ENCODE measurements around the gene MLLT10. TPM values are rescaled to one million over a fixed set of nuclear protein-coding genes. Genes with fewer than 3 reads are reported as not detected.
"Not testable (repeated sequence)": the region's sequence is repeated elsewhere in the genome, so short reads cannot be mapped to it uniquely, and the experiment has no call there.

MLLT10 gene
- total and polyA plus RNA-seq, 9 donors = 20.7 to 30.6 (median 25.5) TPM

DNA sequence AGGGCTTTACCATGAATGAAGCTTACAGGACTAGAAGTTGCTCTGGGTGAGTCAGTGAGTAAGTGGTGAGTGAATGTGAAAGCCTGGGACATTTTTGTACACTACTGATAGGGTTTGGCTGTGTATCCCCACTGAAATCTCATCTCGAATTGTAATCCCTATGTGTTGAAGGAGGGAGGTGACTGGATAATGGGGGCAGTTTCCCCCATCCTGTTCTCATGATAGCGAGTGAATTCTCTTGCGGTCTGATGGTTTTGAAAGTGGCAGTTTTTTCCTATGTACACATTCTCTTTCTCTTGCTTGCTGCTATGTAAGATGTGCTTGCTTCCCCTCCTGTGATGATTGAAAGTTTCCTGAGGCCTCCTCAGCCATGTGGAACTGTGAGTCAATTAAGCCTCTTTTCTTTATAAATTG is 47.4 kb downstream of the MLLT10 start:
- H3K4me3 ChIP-seq (ENCODE audit: low read length); H3K36me3 ChIP-seq (ENCODE audit: control insufficient read depth, insufficient read depth, low read length); H3K4me1 ChIP-seq (ENCODE audit: control insufficient read depth, insufficient read depth, low read length); H3K9me3 ChIP-seq (replicated peaks; ENCODE audit: control insufficient read depth, low read depth, low read length); H3K27ac ChIP-seq (ENCODE audit: low read length); H3K27me3 ChIP-seq (ENCODE audit: control insufficient read depth, insufficient read depth, low read length): not testable (repeated sequence)
- DNase-seq = peak; percentile 5
- no CpG with 5 or more reads among the region's 3 CpGs for WGBS (ENCODE audit: insufficient coverage)

DNA sequence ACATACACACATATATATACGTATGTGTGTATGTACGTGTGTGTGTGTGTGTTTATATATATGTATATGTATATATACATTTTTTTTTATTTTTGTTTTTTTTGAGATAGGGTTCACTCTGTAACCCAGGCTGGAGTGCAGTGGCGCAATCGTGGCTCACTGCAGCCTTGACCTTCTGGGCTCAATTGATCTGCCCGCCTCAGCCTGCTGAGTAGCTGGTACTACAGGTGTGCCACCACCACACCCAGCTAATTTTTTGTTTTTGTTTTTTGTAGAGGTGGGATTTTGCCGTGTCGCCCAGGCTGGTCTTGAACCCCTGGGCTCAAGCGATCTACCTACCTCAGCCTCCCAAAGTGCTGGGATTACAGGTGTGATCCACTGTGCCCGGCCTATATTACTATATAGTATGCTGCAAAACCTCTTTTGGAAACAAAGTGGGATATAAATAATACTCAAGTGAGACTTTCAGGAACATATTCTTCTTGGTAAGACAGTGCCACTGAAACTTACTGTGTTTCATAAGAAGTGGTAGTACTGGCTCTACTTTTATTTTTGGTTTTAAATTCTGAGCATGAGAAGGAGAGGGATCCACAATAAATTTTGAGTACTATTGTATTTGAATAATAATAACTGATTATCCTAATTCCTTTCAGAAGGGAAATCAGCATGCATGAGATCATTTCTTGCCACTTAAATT is 51.0 kb downstream of the MLLT10 start:
- Histone ChIP-seq H3K27ac (ENCODE audit: low read length) (no peak overlapping the region), H3K9me3 (replicated peaks; ENCODE audit: control insufficient read depth, low read depth, low read length) (no peaks in the 10 kb centered on the region), H3K4me3 (ENCODE audit: low read length) (no peak overlapping the region), H3K27me3 (ENCODE audit: control insufficient read depth, insufficient read depth, low read length) (no peaks in the 10 kb centered on the region), H3K36me3 (ENCODE audit: control insufficient read depth, insufficient read depth, low read length) (peaks cover 13% of the 10 kb centered on the region), H3K4me1 (ENCODE audit: control insufficient read depth, insufficient read depth, low read length) (no peaks in the 10 kb centered on the region)
- WGBS (ENCODE audit: insufficient coverage) = no CpG with 5 or more reads among the region's 9 CpGs
- no peak for DNase-seq

DNA sequence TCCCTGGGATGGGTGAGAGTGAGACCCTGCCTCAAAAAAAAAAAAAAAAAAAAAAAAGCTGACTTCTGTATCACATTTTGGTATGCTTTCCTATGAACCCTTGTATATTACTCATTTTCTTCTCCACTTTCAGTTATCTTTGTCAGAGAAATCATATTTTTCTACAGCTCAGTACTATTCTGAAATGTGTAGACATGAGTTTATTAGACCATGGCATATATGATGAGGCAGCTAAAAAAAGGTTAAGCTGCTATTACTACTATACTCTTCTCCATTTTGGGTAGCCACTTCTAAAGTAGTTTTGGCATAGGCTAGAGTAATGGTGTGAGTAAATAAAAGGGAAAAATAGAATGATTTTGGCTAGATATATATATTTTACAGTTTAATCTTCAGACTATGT is 53.4 kb downstream of the MLLT10 start:
- DNase-seq = no peak
- no peak overlapping the region for H3K4me3 ChIP-seq (ENCODE audit: low read length)
- peaks cover 18% of the 10 kb centered on the region for H3K36me3 ChIP-seq (ENCODE audit: control insufficient read depth, insufficient read depth, low read length)
- no peak overlapping the region for H3K27ac ChIP-seq (ENCODE audit: low read length)
- H3K27me3 ChIP-seq (ENCODE audit: control insufficient read depth, insufficient read depth, low read length) = no peaks in the 10 kb centered on the region
- H3K4me1 ChIP-seq (ENCODE audit: control insufficient read depth, insufficient read depth, low read length) = no peaks in the 10 kb centered on the region
- no peaks in the 10 kb centered on the region for H3K9me3 ChIP-seq (replicated peaks; ENCODE audit: control insufficient read depth, low read depth, low read length)

DNA sequence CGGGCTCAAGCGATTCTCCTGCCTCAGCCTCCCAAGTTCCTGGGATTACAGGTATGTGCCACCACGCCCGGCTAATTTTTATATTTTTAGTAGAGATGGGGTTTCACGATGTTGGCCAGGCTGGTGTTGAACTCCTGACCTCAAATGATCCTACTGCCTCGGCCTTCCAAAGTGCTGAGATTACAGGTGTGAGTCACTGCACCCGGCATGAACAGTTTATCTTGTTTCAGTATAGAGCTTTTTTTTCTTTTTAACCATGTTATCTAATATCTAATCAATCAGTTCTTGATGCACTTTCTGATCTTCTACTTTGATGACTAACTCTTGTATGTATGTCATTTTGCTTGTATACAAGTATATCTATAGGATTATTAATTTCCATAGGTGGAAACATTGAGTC is 54.1 kb downstream of the MLLT10 start:
- H3K4me1 ChIP-seq (ENCODE audit: control insufficient read depth, insufficient read depth, low read length); H3K27me3 ChIP-seq (ENCODE audit: control insufficient read depth, insufficient read depth, low read length); H3K9me3 ChIP-seq (replicated peaks; ENCODE audit: control insufficient read depth, low read depth, low read length); H3K4me3 ChIP-seq (ENCODE audit: low read length); H3K27ac ChIP-seq (ENCODE audit: low read length); DNase-seq: not testable (repeated sequence)
- WGBS (ENCODE audit: insufficient coverage) = 100% methylated on average over 2 of the region's 7 CpGs
- H3K36me3 ChIP-seq (ENCODE audit: control insufficient read depth, insufficient read depth, low read length) = peaks cover 15% of the 10 kb centered on the region

DNA sequence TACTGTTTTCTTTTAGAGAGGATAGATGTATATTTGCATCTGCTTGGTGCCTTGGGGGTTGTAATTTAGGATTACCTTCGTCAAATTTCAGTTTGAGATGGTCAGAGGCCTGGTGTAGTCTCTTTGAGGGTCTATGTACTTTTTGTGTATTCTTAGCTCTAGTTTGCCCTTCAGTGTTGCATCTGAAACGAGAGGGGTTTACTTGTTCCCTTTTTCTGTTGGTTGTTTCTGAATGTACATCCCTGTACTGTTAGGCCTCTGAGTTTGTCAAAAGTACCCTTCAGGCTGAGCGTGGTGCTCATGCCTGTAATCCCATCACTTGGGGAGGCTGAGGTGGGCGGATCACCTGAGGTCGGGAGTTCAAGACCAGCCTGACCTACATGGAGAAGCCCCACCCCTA is 60.0 kb downstream of the MLLT10 start:
- H3K27me3 ChIP-seq (ENCODE audit: control insufficient read depth, insufficient read depth, low read length) = no peaks in the 10 kb centered on the region
- no peak for DNase-seq

DNA sequence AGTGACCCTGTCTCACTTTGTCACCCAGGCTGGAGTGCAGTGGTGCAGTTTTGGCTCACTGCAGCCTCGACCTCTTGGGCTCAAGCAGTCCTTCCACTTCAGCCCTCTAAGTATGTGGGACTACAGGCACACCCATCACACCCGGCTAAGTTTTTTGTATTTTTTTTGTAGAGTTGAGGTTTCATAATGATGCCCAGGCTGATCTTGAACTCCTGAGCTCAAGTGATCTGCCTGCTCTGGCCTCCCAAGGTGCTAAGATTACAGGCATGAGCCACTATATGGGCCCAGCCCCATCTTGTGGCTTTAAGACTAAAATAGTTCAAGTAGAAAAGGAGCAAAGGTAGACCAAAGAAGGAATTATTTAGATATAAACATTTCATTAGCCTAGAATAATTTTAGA is 65.5 kb downstream of the MLLT10 start:
- H3K27me3 ChIP-seq (ENCODE audit: control insufficient read depth, insufficient read depth, low read length) = no peaks in the 10 kb centered on the region
- WGBS (ENCODE audit: insufficient coverage) = 100% methylated on average over 1 of the region's 2 CpGs
- H3K4me1 ChIP-seq (ENCODE audit: control insufficient read depth, insufficient read depth, low read length) = no peaks in the 10 kb centered on the region
- DNase-seq = no peak
- no peak overlapping the region for H3K4me3 ChIP-seq (ENCODE audit: low read length)
- H3K27ac ChIP-seq (ENCODE audit: low read length) = no peak overlapping the region
- no peaks in the 10 kb centered on the region for H3K9me3 ChIP-seq (replicated peaks; ENCODE audit: control insufficient read depth, low read depth, low read length)
- H3K36me3 ChIP-seq (ENCODE audit: control insufficient read depth, insufficient read depth, low read length) = peaks cover 3% of the 10 kb centered on the region

More for the DNA sequence above, 60.0 kb downstream of the MLLT10 start:
- no peaks in the 10 kb centered on the region for H3K9me3 ChIP-seq (replicated peaks; ENCODE audit: control insufficient read depth, low read depth, low read length)
- no peak overlapping the region for H3K4me3 ChIP-seq (ENCODE audit: low read length)
- H3K4me1 ChIP-seq (ENCODE audit: control insufficient read depth, insufficient read depth, low read length) = no peaks in the 10 kb centered on the region
- H3K27ac ChIP-seq (ENCODE audit: low read length) = no peak overlapping the region
- peaks cover 10% of the 10 kb centered on the region for H3K36me3 ChIP-seq (ENCODE audit: control insufficient read depth, insufficient read depth, low read length)
- WGBS (ENCODE audit: insufficient coverage) = 94% methylated on average over 2 of the region's 5 CpGs

DNA sequence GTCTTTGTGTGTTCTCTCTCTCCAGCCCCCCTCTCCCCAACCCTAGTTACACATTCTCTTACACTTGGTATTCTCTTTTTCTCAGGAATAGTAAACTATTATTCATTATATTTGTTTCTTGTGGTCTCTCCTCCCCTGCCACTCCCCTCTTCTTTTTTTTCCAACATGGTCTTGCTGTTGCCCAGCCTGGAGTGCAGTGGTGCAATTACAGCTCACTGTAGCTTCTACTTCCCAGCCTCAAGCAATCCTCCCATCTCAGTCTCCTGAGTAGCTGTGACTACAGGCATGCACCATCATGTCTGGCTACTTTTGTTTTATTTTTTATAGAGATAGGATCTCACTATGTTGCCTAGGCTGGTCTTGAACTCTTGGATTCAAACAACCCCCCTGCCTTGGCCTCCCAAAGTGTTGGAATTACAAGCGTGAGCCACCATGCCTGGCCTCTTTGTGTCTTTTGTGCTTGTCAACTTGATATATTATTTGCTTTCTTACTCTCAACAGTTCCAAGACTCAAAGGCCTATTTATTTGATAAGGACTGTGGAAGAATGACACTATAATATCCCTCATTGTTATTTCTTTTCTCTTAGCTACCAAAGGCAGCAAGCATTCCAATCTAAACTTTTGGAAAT is 66.9 kb downstream of the MLLT10 start:
- Histone ChIP-seq H3K9me3 (replicated peaks; ENCODE audit: control insufficient read depth, low read depth, low read length) (no peaks in the 10 kb centered on the region), H3K4me3 (ENCODE audit: low read length) (no peak overlapping the region), H3K27me3 (ENCODE audit: control insufficient read depth, insufficient read depth, low read length) (no peaks in the 10 kb centered on the region), H3K27ac (ENCODE audit: low read length) (no peak overlapping the region), H3K36me3 (ENCODE audit: control insufficient read depth, insufficient read depth, low read length) (peaks cover 3% of the 10 kb centered on the region), H3K4me1 (ENCODE audit: control insufficient read depth, insufficient read depth, low read length) (no peaks in the 10 kb centered on the region)
- no CpG with 5 or more reads among the region's 1 CpG for WGBS (ENCODE audit: insufficient coverage)
- no peak for DNase-seq

DNA sequence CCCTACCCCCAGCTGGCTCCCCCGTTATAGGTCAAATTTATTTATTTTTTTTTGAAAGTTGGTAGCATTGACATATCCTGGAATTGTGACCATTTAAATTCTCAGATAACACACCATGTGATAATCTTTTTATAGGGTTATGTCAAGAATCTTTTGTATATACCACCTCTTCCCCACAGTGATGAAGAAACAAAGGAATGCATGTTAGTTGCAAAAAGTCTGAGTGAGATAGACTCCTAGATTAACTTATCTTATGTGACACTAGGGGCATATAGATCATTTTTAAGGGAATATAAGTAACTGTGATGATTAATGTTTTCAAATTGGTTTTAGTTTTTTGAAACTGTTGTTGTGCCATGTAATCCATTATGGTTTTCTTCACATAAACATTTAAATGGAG is 68.3 kb downstream of the MLLT10 start:
- peaks cover 3% of the 10 kb centered on the region for H3K36me3 ChIP-seq (ENCODE audit: control insufficient read depth, insufficient read depth, low read length)
- no peak overlapping the region for H3K27ac ChIP-seq (ENCODE audit: low read length)
- H3K4me1 ChIP-seq (ENCODE audit: control insufficient read depth, insufficient read depth, low read length) = no peaks in the 10 kb centered on the region
- H3K9me3 ChIP-seq (replicated peaks; ENCODE audit: control insufficient read depth, low read depth, low read length) = no peaks in the 10 kb centered on the region
- no peaks in the 10 kb centered on the region for H3K27me3 ChIP-seq (ENCODE audit: control insufficient read depth, insufficient read depth, low read length)
- H3K4me3 ChIP-seq (ENCODE audit: low read length) = no peak overlapping the region
- no CpG with 5 or more reads among the region's 1 CpG for WGBS (ENCODE audit: insufficient coverage)
- DNase-seq = no peak

DNA sequence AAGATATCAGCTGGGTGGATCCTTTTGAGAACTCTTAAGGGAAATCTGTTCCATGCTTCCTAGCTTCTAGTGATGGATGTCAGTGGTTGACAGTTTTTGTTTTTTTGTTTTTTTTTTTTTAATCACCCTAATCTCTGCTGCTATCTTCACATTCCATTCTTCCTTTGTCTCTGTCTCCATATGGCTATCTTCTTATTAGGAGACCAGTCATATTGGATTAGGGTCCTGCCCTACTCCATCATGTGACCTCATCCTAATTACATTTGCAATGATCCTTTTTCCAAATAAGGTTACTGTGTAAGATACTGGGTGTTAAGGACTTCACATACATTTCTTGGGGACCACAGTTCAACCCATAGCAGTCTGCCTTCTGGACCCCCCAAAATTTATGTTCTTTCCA is 69.7 kb downstream of the MLLT10 start:
- Histone ChIP-seq H3K9me3 (replicated peaks; ENCODE audit: control insufficient read depth, low read depth, low read length) (no peaks in the 10 kb centered on the region), H3K4me1 (ENCODE audit: control insufficient read depth, insufficient read depth, low read length) (no peaks in the 10 kb centered on the region), H3K36me3 (ENCODE audit: control insufficient read depth, insufficient read depth, low read length) (no peaks in the 10 kb centered on the region), H3K4me3 (ENCODE audit: low read length) (no peak overlapping the region), H3K27me3 (ENCODE audit: control insufficient read depth, insufficient read depth, low read length) (no peaks in the 10 kb centered on the region), H3K27ac (ENCODE audit: low read length) (no peak overlapping the region)
- DNase-seq = no peak

DNA sequence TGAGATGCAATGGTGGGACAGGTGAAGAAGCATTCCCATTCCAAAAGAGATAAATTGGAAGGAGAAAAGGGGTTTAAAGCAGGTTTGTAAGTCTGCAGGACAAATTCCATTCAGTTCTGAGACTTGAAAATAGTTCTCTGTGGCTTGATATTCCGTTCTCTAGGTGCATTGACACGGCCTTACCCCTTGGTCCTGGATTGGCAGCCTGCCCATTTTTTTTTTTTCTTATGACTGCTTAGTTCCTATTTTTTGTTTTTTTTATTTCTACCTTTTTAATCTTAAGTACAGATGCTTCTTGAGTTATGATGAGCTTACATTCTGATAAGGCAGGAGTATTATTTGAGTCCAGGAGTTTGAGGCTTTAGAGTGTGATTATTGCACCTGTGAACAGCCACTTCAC is 70.6 kb downstream of the MLLT10 start:
- peak; percentile 5 for DNase-seq
- no peak overlapping the region for H3K4me3 ChIP-seq (ENCODE audit: low read length)
- H3K27ac ChIP-seq (ENCODE audit: low read length) = no peak overlapping the region
- no peaks in the 10 kb centered on the region for H3K27me3 ChIP-seq (ENCODE audit: control insufficient read depth, insufficient read depth, low read length)
- WGBS (ENCODE audit: insufficient coverage) = no CpG with 5 or more reads among the region's 2 CpGs
- H3K4me1 ChIP-seq (ENCODE audit: control insufficient read depth, insufficient read depth, low read length) = no peaks in the 10 kb centered on the region
- H3K36me3 ChIP-seq (ENCODE audit: control insufficient read depth, insufficient read depth, low read length) = no peaks in the 10 kb centered on the region
- peaks cover 2% of the 10 kb centered on the region for H3K9me3 ChIP-seq (replicated peaks; ENCODE audit: control insufficient read depth, low read depth, low read length)

DNA sequence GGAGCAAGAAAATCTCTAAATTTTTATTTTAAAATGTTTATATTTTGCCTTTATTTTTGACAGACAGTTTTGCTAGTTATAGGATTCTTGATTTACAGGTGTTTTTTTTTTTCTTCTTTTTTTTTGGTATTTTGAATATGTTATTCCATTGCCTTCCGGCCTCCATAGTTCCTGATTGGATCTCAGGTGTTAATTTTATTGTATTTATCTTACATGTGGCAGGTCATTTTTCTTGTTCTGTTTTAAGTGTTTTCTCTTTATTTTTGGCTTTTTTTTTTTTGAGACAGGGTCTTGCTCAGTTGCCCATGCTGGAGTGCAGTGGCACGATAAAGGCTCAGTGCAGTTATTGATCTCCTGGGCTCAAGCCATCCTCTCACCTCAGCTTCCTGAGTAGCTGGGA is 73.9 kb downstream of the MLLT10 start:
- WGBS (ENCODE audit: insufficient coverage) = no CpG with 5 or more reads among the region's 2 CpGs
- H3K4me3 ChIP-seq (ENCODE audit: low read length) = no peak overlapping the region
- no peaks in the 10 kb centered on the region for H3K27me3 ChIP-seq (ENCODE audit: control insufficient read depth, insufficient read depth, low read length)
- H3K9me3 ChIP-seq (replicated peaks; ENCODE audit: control insufficient read depth, low read depth, low read length) = peaks cover 2% of the 10 kb centered on the region
- H3K27ac ChIP-seq (ENCODE audit: low read length) = no peak overlapping the region
- H3K4me1 ChIP-seq (ENCODE audit: control insufficient read depth, insufficient read depth, low read length) = no peaks in the 10 kb centered on the region
- no peak for DNase-seq
- H3K36me3 ChIP-seq (ENCODE audit: control insufficient read depth, insufficient read depth, low read length) = peaks cover 2% of the 10 kb centered on the region
